ENCODE results near the gene RFLNA. TPM values are rescaled to one million over a fixed set of nuclear protein-coding genes. Genes with fewer than 3 reads are reported as not detected.

The RFLNA gene
- total and polyA plus RNA-seq, 2 experiments from 2014 or later, result 3.9 to 20.4 TPM

DNA sequence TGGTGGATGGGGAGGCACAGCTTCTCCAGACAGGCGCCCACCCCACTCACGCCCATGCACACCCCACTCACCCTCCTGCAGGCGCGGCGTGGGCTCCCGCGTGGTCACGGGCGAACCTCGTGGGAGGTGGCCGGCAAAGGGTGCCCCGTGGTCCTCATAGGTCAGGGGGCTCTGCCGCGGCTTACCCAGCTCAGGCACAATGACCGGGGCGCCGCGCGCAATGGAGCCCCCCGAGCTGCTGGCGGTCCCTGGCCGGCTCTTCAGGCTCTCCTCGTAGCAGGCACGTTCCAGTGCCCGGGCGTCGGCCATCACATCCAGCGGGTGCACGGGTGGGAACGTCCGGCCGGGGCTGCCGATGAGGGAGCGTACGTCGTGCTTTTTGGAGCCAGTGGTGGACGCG is 49.6 kb downstream of the RFLNA start (continued):
- TF ChIP-seq, protein P1, sequence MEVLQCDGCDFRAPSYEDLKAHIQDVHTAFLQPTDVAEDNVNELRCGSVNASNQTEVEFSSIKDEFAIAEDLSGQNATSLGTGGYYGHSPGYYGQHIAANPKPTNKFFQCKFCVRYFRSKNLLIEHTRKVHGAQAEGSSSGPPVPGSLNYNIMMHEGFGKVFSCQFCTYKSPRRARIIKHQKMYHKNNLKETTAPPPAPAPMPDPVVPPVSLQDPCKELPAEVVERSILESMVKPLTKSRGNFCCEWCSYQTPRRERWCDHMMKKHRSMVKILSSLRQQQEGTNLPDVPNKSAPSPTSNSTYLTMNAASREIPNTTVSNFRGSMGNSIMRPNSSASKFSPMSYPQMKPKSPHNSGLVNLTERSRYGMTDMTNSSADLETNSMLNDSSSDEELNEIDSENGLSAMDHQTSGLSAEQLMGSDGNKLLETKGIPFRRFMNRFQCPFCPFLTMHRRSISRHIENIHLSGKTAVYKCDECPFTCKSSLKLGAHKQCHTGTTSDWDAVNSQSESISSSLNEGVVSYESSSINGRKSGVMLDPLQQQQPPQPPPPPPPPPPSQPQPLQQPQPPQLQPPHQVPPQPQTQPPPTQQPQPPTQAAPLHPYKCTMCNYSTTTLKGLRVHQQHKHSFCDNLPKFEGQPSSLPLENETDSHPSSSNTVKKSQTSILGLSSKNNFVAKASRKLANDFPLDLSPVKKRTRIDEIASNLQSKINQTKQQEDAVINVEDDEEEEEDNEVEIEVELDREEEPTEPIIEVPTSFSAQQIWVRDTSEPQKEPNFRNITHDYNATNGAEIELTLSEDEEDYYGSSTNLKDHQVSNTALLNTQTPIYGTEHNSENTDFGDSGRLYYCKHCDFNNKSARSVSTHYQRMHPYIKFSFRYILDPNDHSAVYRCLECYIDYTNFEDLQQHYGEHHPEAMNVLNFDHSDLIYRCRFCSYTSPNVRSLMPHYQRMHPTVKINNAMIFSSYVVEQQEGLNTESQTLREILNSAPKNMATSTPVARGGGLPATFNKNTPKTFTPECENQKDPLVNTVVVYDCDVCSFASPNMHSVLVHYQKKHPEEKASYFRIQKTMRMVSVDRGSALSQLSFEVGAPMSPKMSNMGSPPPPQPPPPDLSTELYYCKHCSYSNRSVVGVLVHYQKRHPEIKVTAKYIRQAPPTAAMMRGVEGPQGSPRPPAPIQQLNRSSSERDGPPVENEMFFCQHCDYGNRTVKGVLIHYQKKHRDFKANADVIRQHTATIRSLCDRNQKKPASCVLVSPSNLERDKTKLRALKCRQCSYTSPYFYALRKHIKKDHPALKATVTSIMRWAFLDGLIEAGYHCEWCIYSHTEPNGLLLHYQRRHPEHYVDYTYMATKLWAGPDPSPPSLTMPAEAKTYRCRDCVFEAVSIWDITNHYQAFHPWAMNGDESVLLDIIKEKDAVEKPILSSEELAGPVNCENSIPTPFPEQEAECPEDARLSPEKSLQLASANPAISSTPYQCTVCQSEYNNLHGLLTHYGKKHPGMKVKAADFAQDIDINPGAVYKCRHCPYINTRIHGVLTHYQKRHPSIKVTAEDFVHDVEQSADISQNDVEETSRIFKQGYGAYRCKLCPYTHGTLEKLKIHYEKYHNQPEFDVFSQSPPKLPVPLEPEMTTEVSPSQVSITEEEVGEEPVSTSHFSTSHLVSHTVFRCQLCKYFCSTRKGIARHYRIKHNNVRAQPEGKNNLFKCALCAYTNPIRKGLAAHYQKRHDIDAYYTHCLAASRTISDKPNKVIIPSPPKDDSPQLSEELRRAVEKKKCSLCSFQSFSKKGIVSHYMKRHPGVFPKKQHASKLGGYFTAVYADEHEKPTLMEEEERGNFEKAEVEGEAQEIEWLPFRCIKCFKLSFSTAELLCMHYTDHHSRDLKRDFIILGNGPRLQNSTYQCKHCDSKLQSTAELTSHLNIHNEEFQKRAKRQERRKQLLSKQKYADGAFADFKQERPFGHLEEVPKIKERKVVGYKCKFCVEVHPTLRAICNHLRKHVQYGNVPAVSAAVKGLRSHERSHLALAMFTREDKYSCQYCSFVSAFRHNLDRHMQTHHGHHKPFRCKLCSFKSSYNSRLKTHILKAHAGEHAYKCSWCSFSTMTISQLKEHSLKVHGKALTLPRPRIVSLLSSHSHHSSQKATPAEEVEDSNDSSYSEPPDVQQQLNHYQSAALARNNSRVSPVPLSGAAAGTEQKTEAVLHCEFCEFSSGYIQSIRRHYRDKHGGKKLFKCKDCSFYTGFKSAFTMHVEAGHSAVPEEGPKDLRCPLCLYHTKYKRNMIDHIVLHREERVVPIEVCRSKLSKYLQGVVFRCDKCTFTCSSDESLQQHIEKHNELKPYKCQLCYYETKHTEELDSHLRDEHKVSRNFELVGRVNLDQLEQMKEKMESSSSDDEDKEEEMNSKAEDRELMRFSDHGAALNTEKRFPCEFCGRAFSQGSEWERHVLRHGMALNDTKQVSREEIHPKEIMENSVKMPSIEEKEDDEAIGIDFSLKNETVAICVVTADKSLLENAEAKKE (CRISPR knock-in tag; IDR thresholded peaks at IDR 0.05), result no peak
- no peak for TF ChIP-seq NANOG (IDR thresholded peaks at IDR 0.05; ENCODE audit: borderline replicate concordance)
- TF ChIP-seq, protein P2, sequence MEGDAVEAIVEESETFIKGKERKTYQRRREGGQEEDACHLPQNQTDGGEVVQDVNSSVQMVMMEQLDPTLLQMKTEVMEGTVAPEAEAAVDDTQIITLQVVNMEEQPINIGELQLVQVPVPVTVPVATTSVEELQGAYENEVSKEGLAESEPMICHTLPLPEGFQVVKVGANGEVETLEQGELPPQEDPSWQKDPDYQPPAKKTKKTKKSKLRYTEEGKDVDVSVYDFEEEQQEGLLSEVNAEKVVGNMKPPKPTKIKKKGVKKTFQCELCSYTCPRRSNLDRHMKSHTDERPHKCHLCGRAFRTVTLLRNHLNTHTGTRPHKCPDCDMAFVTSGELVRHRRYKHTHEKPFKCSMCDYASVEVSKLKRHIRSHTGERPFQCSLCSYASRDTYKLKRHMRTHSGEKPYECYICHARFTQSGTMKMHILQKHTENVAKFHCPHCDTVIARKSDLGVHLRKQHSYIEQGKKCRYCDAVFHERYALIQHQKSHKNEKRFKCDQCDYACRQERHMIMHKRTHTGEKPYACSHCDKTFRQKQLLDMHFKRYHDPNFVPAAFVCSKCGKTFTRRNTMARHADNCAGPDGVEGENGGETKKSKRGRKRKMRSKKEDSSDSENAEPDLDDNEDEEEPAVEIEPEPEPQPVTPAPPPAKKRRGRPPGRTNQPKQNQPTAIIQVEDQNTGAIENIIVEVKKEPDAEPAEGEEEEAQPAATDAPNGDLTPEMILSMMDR (conservative IDR thresholded peaks at IDR 0.05; ENCODE audit: low read depth in 2 of 2), result no peak
- TF ChIP-seq ZNF331 (CRISPR knock-in tag; IDR thresholded peaks at IDR 0.05; ENCODE audit: low read depth), result no peak
- TF ChIP-seq, protein P3, sequence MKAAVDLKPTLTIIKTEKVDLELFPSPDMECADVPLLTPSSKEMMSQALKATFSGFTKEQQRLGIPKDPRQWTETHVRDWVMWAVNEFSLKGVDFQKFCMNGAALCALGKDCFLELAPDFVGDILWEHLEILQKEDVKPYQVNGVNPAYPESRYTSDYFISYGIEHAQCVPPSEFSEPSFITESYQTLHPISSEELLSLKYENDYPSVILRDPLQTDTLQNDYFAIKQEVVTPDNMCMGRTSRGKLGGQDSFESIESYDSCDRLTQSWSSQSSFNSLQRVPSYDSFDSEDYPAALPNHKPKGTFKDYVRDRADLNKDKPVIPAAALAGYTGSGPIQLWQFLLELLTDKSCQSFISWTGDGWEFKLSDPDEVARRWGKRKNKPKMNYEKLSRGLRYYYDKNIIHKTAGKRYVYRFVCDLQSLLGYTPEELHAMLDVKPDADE (IDR thresholded peaks at IDR 0.05), result no peak
- TF ChIP-seq JUNB (IDR thresholded peaks at IDR 0.05; ENCODE audit: unreplicated experiment), result no peak
- TF ChIP-seq, protein P4, sequence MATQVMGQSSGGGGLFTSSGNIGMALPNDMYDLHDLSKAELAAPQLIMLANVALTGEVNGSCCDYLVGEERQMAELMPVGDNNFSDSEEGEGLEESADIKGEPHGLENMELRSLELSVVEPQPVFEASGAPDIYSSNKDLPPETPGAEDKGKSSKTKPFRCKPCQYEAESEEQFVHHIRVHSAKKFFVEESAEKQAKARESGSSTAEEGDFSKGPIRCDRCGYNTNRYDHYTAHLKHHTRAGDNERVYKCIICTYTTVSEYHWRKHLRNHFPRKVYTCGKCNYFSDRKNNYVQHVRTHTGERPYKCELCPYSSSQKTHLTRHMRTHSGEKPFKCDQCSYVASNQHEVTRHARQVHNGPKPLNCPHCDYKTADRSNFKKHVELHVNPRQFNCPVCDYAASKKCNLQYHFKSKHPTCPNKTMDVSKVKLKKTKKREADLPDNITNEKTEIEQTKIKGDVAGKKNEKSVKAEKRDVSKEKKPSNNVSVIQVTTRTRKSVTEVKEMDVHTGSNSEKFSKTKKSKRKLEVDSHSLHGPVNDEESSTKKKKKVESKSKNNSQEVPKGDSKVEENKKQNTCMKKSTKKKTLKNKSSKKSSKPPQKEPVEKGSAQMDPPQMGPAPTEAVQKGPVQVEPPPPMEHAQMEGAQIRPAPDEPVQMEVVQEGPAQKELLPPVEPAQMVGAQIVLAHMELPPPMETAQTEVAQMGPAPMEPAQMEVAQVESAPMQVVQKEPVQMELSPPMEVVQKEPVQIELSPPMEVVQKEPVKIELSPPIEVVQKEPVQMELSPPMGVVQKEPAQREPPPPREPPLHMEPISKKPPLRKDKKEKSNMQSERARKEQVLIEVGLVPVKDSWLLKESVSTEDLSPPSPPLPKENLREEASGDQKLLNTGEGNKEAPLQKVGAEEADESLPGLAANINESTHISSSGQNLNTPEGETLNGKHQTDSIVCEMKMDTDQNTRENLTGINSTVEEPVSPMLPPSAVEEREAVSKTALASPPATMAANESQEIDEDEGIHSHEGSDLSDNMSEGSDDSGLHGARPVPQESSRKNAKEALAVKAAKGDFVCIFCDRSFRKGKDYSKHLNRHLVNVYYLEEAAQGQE (IDR thresholded peaks at IDR 0.05; ENCODE audit: unreplicated experiment), result no peak
- no peak for TF ChIP-seq EZH2 (IDR thresholded peaks at IDR 0.05; ENCODE audit: low read depth, unreplicated experiment)

Data from GM23338 (cell line).